ENCODE results near the gene SAMD11.
"Not testable (repeated sequence)": the region's sequence is repeated elsewhere in the genome, so short reads cannot be mapped to it uniquely, and the experiment has no call there.

The SAMD11 gene

DNA sequence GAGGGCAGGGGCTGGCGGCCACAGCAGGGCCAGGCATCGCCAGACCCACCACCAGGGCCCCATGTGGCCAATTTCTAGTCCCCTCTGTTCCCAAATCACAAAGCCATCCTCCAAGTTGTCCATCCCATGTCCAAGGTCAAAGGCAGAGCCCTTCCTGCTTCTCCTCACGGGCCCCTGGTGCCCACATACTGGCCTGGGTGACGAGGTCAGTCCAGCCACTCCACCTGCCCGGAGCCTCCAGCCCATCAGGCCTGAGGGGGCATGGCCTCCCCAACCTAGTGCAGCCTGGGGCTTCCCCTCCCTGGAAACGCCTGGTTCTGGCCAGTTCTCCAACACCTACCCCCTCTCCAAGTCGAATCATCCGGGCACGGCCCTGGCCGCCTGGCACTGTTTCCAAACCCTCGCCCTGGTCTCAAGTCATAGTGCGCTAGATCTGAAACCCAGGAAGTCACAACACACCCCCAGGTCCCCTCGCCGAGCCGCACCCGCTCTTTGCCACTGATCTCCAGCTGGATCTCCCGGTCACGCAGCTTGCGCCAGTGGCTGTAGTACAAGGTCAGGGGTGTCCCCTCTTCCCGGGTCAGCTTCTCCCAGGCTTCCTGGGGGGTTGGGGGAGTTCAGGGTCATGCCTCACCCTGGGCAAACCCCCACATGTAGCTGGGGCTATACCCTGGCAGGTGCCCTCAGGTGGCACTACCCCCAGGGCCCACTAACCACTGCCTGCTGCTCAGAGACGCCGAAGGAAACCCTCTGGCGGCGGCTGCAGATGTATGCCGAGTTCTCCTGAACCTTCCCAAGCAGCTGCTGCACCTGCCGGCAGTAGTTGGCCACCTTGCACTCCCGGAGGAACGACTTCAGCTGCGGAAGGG is 22.2 kb downstream of the SAMD11 start:
- no peak for DNase-seq

DNA sequence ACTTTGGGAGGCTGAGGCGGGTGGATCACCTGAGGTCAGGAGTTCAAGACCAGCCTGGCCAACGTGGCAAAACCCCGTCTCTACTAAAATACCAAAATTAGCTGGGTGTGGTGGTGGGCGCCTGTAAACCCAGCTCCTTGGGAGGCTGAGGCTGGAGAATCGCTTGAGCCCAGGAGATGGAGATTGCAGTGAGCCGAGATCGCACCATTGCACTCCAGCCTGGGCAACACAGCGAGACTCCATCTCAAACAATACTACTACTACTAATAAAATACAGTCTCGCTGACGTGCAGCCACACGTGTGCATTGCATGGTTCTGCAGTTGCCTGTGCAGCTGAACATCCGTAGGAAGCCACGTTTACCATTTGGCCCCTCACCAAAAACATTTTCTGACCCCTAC is 23.1 kb downstream of the SAMD11 start:
- not testable (repeated sequence) for DNase-seq

DNA sequence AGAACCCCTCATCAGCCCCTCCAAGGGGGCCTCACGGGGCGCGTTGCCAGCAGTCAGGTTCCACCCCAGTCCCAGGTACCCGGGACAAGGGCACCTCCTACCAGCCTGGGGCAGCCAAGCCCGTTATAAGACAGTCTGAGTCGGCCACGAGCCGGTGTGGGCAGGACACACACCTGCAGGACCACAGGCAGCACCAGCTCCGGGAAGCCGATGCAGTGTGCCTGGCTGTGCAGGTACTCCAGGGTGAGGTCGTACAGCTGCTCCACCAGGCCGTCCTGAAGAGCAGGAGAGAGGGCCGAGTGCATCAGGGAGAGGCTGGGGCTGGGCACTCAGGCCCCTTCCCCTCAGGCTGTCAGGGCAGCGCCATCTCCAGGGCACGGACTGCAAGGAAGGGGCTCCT is 24.2 kb downstream of the SAMD11 start:
- no peak for DNase-seq

GRCh38 chr1:950268-950667 is 26.5 kb downstream of the SAMD11 start:
- DNase-seq = no peak

- DNase-seq = no peak
Measured at GRCh38 chr1:950881-951280, 27.2 kb downstream of the SAMD11 start.

GRCh38 chr1:951364-951763 is 27.6 kb downstream of the SAMD11 start:
- DNase-seq = no peak

DNA sequence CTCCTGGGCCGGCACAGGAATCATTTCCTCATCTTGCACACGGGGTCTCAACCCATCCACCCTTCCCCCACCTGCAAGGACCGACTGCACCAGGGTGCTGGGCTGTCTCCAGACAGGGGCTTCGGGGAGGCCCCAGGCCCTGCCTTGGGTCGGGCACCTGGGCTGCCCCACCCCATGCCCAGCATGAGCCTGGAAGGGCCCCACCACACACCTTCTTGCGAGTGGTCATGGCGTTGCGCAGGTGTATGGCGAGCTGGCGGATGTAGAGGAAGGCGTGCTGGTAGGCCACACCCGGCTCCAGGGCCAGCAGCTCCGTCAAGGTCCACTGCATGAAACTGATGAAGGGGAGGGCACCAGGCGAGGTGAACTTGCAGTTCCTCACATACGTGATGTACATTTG is 28.5 kb downstream of the SAMD11 start:
- DNase-seq = no peak

DNA sequence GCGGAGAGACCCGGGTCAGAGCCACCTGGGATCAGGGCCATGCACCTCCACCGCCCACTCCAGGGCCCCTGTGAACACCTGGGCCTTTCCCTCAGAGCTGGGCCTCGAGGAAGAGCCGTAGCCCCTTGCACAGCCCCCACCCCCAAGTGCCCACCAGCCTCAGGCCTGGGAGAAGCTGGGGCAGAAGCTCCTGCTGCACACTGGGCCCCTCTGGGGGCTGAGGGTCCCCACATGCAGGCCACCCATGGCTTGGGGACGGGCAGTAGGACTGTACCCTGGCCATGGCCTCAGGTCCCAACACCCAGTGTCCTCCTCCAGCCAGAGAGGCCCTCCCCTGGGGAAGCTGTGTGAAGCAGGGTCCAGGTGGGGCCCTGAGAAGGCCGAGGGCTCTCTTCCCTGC is 28.9 kb downstream of the SAMD11 start:
- DNase-seq = no peak

DNA sequence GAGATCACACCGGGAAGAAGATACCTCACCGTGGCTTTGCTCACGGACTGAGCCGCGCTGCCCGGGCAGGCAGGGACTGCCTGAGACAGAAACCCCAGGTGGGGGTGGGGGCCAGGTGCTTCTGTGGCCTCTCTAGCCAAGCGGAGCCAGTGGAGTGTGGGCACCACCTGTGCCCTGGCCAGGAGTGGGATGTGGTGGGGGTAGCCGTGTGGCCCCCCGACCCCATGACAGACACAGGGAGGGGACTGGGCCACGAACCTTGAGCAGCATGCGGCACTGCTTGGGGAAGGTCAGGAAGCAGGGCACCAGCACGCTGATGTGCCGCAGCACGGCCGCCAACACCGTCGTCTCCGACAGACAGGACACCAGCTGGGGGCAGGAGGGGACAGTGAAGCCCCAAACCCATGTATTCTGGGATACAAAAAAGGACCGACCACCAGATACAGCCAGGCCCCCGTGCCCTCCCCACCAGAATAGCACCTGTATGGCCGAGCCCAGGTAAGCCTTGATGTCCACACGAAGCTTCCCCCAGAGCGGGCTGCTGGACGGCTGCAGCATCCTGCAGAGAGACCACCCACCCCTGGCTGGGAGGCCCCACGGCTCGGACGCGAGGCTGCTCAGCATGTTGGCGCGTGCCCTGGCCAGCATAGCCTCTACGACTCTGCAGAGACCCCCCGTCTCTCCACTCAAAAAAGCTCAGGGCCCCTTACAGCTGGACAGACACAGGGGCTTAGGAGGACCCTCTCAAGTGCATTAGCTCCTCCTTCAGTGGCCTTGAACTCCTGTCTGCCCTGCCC is 30.0 kb downstream of the SAMD11 start:
- no peak for DNase-seq

- DNase-seq = no peak
Measured at GRCh38 chr1:954927-955326, 31.2 kb downstream of the SAMD11 start.

DNA sequence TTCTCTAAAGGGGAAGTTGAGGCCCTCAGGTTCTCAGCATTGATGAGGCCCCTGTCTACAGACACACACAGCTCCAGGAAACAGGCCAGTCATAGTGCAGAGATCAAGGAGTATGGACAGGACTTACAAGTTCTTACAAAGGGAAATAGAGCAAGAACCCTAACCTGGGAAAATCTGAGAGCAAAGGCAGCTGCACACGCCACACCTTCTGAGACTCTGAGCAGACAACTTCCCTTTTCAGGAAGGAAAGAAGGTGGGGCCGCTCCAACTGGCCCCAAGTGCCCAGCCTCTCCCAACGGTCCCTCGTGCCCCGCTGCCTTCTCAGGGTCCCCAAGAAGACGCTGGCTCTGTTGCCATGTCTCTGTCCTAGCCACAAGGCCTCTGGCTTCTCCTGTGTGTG is 31.8 kb downstream of the SAMD11 start:
- DNase-seq = no peak

GRCh38 chr1:956636-957035 is 32.9 kb downstream of the SAMD11 start:
- DNase-seq = no peak

DNA sequence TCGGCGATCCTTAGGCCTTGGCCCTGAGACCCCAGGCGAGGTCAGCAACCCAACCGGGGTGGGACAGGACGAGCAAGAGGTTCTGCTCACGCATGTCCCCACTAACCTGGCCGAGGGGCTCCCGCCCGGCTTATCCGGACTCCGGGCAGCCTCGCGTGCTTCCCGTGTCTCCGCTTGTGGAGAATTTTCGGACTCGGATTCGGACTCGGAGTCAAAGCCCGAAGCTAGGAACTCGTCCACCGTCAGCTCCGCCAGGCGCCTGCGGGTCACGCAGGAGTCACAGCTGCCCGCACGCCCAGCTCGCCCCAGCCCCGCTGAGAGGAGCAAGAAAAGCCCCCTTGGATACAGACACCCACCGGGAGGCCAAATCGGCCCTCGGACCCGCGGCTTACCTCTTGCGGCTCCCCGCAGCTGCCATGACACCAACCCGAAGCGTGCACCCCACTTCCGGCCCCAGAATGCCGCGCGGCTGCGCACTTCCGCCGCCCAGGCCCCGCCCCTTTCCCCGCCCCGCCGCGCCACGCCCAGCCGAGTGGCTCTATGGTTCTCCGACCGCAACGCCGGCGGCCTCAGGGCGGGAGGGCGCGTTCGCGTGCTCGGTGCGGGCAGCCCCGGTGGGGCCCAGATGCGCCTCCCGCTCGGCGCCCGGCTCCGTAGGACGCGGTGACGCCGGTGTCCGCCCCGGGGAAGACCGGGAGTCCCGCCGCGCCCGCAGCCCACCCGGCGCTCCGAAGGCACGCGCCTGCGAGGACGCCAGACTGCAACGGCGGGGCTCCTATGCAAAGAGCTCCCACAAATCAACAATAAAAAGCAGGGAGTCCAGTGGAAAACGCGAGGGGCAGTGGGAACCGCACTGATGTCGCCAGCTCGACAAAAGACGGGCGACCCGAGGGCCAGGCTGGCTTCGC is 35.4 kb downstream of the SAMD11 start, which contains the start of gene NOC2L:
NOC2L (minus strand) TSS at position 434 of the 908 bp plus-strand sequence; CDS start at position 418, 16 bp downstream.
- DNase-seq = peak; percentile 41

GRCh38 chr1:959731-960362 is 36.1 kb downstream of the SAMD11 start:
- DNase-seq = no peak

GRCh38 chr1:960363-961131 is 36.8 kb downstream of the SAMD11 start, which contains the start of gene KLHL17:
Gene KLHL17, plus strand, starts transcription at chr1:960584. Its CDS starts 110 bp downstream, at chr1:960694.
- no peak for DNase-seq

GRCh38 chr1:961132-961669 is 37.5 kb downstream of the SAMD11 start:
- no peak for DNase-seq

GRCh38 chr1:962381-963300 is 38.9 kb downstream of the SAMD11 start:
- no peak for DNase-seq

- no peak for DNase-seq
Measured at GRCh38 chr1:963301-963651, 39.6 kb downstream of the SAMD11 start.

- DNase-seq = no peak
Measured at GRCh38 chr1:963746-964525, 40.2 kb downstream of the SAMD11 start.
